A549 (cell line): Measurements from ENCODE around the gene PEX11B. TPM values are rescaled to one million over a fixed set of nuclear protein-coding genes. Genes with fewer than 3 reads are reported as not detected.
A peak's percentile ranks its signal among the peaks of the same experiment; 100 is the strongest.

Source experiments
- ATAC-seq, 2 experiments: fragments of 200-7000 bp in 1 of 2; fragments of >200 bp in 1 of 2; cut with Nextera tagmentation in 1 of 2; cut with Tn5 transposase in 1 of 2; 3 replicates each; pipeline versions ENCODE4 v1.8.0 to v1.9.1; 2018 to 2020; ENCODE audit warnings: mild to moderate bottlenecking in 1 of 2, moderate library complexity in 1 of 2
- CTCF ChIA-PET: fragments of 300-600 bp; sonication (Branson Sonifier 250); formaldehyde crosslinking; extraction: SDS; loops from one replicate; lab custom pipeline; 2021; ENCODE audit warnings: antibody characterized with exemption, inconsistent platforms; lab: Yijun Ruan, JAX
- POLR2A ChIA-PET: fragments of 350-600 bp; formaldehyde crosslinking; extraction: SDS; loops from one replicate; lab custom pipeline; 2021; ENCODE audit warnings: antibody characterized with exemption, inconsistent platforms; lab: Yijun Ruan, JAX
- DNase-seq, 2 experiments: peaks; one replicate each; pipeline versions ENCODE4 v3.0.0 to v3.0.0-alpha.2; 2011 to 2016; ENCODE audit warnings: low read depth in 1 of 2, low spot score in 1 of 2
- FAIRE-seq: peaks from 2 replicates; lab custom pipeline; 2011; peaks lifted over from hg19 to GRCh38; lab: Jason Lieb, UNC
- H3K27ac ChIP-seq, 2 experiments: fragments of >200 bp; sonication (Bioruptor Twin); formaldehyde crosslinking; 3 replicates each; pipeline ENCODE4 v1.5.1; 2016 to 2017
- H3K4me1 ChIP-seq: fragments of >200 bp; sonication (Bioruptor Twin); formaldehyde crosslinking; 3 replicates; pipeline ENCODE4 v1.6.1; 2016
- H3K4me2 ChIP-seq: fragments of >200 bp; sonication (Bioruptor Twin); formaldehyde crosslinking; 3 replicates; pipeline ENCODE4 v1.6.1; 2016
- H3K4me3 ChIP-seq: fragments of >200 bp; sonication (Bioruptor Twin); formaldehyde crosslinking; 3 replicates; pipeline ENCODE4 v1.5.1; 2016
- H3K9me3 ChIP-seq: fragments of >200 bp; sonication (Bioruptor Twin); formaldehyde crosslinking; 3 replicates; pipeline ENCODE4 v1.6.1; 2016
- BHLHE40 ChIP-seq: IDR thresholded peaks from 2 replicates; pipeline ENCODE4 v1.6.1; 2012; ENCODE audit warnings: low read depth, low read length, inconsistent platforms
- CBX8 ChIP-seq: fragments of 200-600 bp; sonication (generic); IDR thresholded peaks from 2 replicates; pipeline ENCODE4 v1.6.1; 2016
- ELK1 ChIP-seq: fragments of 150-350 bp; IDR thresholded peaks from 2 replicates; pipeline ENCODE4 v1.6.1; 2014; ENCODE audit warnings: low read depth, mild to moderate bottlenecking, low read length
- FOXS1 ChIP-seq: fragments of 250-450 bp; sonication (Bioruptor Pico); IDR thresholded peaks from 2 replicates; pipeline ENCODE4 v1.5.0; 2020; ENCODE audit warnings: mild to moderate bottlenecking, moderate library complexity
- HES2 ChIP-seq: fragments of >200 bp; sonication (Bioruptor Twin); formaldehyde crosslinking; IDR thresholded peaks from 2 replicates; pipeline ENCODE4 v1.6.1; 2016
- HEYL ChIP-seq: fragments of 250-450 bp; sonication (Bioruptor Pico); IDR thresholded peaks from 2 replicates; pipeline ENCODE4 v1.8.0; 2021; ENCODE audit warnings: mild to moderate bottlenecking, moderate library complexity
- HOXB13 ChIP-seq: fragments of 250-450 bp; sonication (Bioruptor Pico); IDR thresholded peaks from 2 replicates; pipeline ENCODE4 v1.5.0; 2020; ENCODE audit warnings: low read depth, mild to moderate bottlenecking, moderate library complexity
- JUN ChIP-seq, 2 experiments: fragments of >200 bp; sonication (Bioruptor Twin); formaldehyde crosslinking; IDR thresholded peaks; 2 replicates in 1 of 2; 3 replicates in 1 of 2; pipeline ENCODE4 v1.6.1; 2016 to 2017
- JUNB ChIP-seq: fragments of >200 bp; sonication (Bioruptor Twin); formaldehyde crosslinking; IDR thresholded peaks from 2 replicates; pipeline ENCODE4 v1.6.1; 2016
- NFE2L2 ChIP-seq: fragments of 150-350 bp; conservative IDR thresholded peaks from 2 replicates; pipeline ENCODE4 v1.6.1; 2014; ENCODE audit warnings: low read length
- NPAS2 ChIP-seq: fragments of 250-450 bp; sonication (Bioruptor Pico); IDR thresholded peaks from 2 replicates; pipeline ENCODE4 v1.8.0; 2022; ENCODE audit warnings: mild to moderate bottlenecking, moderate library complexity, borderline replicate concordance
- NR3C1 ChIP-seq: fragments of >200 bp; sonication (Bioruptor Twin); formaldehyde crosslinking; IDR thresholded peaks from 3 replicates; pipeline ENCODE4 v1.6.1; 2017
- PBX3 ChIP-seq: IDR thresholded peaks from 2 replicates; pipeline ENCODE4 v1.6.1; 2012
- POLR2A ChIP-seq: IDR thresholded peaks from 2 replicates; pipeline ENCODE4 v1.6.1; 2012; ENCODE audit warnings: mild to moderate bottlenecking, low read length
- RFX5 ChIP-seq: fragments of 450-650 bp; IDR thresholded peaks from 2 replicates; pipeline ENCODE4 v1.7.1; 2014; ENCODE audit warnings: antibody characterized with exemption, mild to moderate bottlenecking, moderate library complexity
- TFCP2L1 ChIP-seq: fragments of 250-450 bp; sonication (Bioruptor Pico); IDR thresholded peaks from 2 replicates; pipeline ENCODE4 v1.5.0; 2021; ENCODE audit warnings: mild to moderate bottlenecking
- ZC3H11A ChIP-seq: fragments of 450-650 bp; IDR thresholded peaks from 2 replicates; pipeline ENCODE4 v1.6.1; 2014; ENCODE audit warnings: antibody characterized with exemption, mild to moderate bottlenecking
- ZFP36 ChIP-seq: fragments of 450-650 bp; IDR thresholded peaks from 2 replicates; pipeline ENCODE4 v1.6.1; 2014; ENCODE audit warnings: borderline replicate concordance; ENCODE audit not compliant: partially characterized antibody
- ZNF302 ChIP-seq: fragments of 250-450 bp; sonication (Bioruptor Pico); IDR thresholded peaks from 2 replicates; pipeline ENCODE4 v1.9.0; 2021; ENCODE audit warnings: inconsistent platforms, mild to moderate bottlenecking, moderate library complexity
- ZSCAN20 ChIP-seq: fragments of 250-450 bp; sonication (Bioruptor Pico); IDR thresholded peaks from 2 replicates; pipeline ENCODE4 v1.8.0; 2022; ENCODE audit warnings: mild to moderate bottlenecking, moderate library complexity
- WGBS: methylation state at CpG from one replicate; pipeline ENCODE4 v1.1.6; 2017; ENCODE audit errors: missing lambda C conversion rate; 5-methylcytosine and 5-hydroxymethylcytosine counted together
- polyA plus RNA-seq, 4 experiments: library from polyadenylated mRNA; depleted of rRNA in 3 of 4; stranded (reverse); fragments of >200 nt; fragmentation: RNase III in 1 of 4; extraction: RNeasy Plus Mini Kit Qiagen cat#74134 plus additional on column Dnase treatment in 1 of 4; gene quantifications; 2 replicates in 3 of 4; 3 replicates in 1 of 4; pipeline ENCODE4 v1.2.3, GENCODE V29; 2011 to 2017
- TF ChIP-seq, protein P1 (sequence below): fragments of >200 bp; sonication (Bioruptor Twin); formaldehyde crosslinking; IDR thresholded peaks from 3 replicates; pipeline ENCODE4 v1.6.1; 2016
- TF ChIP-seq, protein P2 (sequence below): fragments of 250-450 bp; sonication (Bioruptor Pico); IDR thresholded peaks from 2 replicates; pipeline ENCODE4 v1.5.0; 2020; ENCODE audit warnings: low read depth, mild to moderate bottlenecking, moderate library complexity
- TF ChIP-seq, protein P3 (sequence below): fragments of 250-450 bp; sonication (Bioruptor Pico); IDR thresholded peaks from 2 replicates; pipeline ENCODE4 v1.5.0; 2021; ENCODE audit warnings: mild to moderate bottlenecking, moderate library complexity, borderline replicate concordance
- TF ChIP-seq, protein P4 (sequence below): IDR thresholded peaks from 2 replicates; pipeline ENCODE4 v1.6.1; 2012

The PEX11B gene
- polyA plus RNA-seq, 2 of the 4 experiments (the other 2 are of a cell fraction): 13.9 to 40.6 TPM

GRCh38 chr1:145955436-145955835 lies 36.9 kb upstream of the PEX11B start:
- no peak overlapping the region for H3K4me3 ChIP-seq
- WGBS: 68% methylated on average over 2 of the region's 2 CpGs
- peak overlapping the region; percentile 95; the same call in 2 of the 3 replicates for H3K4me2 ChIP-seq
- CTCF ChIA-PET: interaction anchor here (0.5 to 4.1 kb wide), 6 partner anchors 11 to 97 kb away, joined by 3 to 17 read pairs (median 6); partner anchors contain the start of genes ITGA10 and PIAS3
- FAIRE-seq: no peak
- TF ChIP-seq HES2 (no peak), ZSCAN20 (CRISPR knock-in tag) (no peak), POLR2A (no peak), ZNF302 (CRISPR knock-in tag) (no peak), NPAS2 (CRISPR knock-in tag) (no peak), ZC3H11A (no peak), FOXS1 (CRISPR knock-in tag) (no peak), NR3C1 (no peak), JUN (IDR thresholded peaks at IDR 0.05) (no peak), JUNB (no peak)
- TF ChIP-seq, protein P1, sequence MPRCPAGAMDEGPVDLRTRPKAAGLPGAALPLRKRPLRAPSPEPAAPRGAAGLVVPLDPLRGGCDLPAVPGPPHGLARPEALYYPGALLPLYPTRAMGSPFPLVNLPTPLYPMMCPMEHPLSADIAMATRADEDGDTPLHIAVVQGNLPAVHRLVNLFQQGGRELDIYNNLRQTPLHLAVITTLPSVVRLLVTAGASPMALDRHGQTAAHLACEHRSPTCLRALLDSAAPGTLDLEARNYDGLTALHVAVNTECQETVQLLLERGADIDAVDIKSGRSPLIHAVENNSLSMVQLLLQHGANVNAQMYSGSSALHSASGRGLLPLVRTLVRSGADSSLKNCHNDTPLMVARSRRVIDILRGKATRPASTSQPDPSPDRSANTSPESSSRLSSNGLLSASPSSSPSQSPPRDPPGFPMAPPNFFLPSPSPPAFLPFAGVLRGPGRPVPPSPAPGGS: no peak
- TF ChIP-seq, protein P2, sequence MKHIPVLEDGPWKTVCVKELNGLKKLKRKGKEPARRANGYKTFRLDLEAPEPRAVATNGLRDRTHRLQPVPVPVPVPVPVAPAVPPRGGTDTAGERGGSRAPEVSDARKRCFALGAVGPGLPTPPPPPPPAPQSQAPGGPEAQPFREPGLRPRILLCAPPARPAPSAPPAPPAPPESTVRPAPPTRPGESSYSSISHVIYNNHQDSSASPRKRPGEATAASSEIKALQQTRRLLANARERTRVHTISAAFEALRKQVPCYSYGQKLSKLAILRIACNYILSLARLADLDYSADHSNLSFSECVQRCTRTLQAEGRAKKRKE: no peak
- TF ChIP-seq, all 56 proteins: peak for 0
- POLR2A ChIA-PET: interaction anchor here (1.4 kb wide), 1 partner anchor 28 kb away, joined by 10 read pairs; the partner anchor contains the start of gene RBM8A
- no peaks in the 10 kb centered on the region for H3K9me3 ChIP-seq
- ATAC-seq (no peak), DNase-seq (no peak)
- H3K27ac ChIP-seq: no peak overlapping the region
- peaks cover 26% of the 10 kb centered on the region for H3K4me1 ChIP-seq

DNA sequence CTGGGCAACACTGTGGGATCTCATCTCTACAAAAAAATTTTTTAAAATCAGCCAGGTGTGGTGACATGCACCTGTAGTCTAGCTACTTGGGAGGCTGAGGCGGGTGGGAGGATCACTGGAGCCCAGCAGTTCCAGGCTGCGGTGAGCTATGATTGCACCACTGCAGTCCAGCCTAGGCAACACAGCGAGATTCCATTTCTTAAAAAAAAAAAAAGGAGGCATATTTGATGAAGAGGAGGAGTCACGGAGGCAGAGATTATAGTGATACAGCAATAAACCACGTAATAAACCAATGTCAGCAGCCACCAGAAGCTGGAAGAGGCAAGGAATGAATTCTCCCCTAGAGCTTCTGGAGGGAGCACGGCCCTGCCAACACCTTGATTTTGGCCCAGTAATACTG lies 35.3 kb upstream of the PEX11B start:
- H3K4me1 ChIP-seq: peaks cover 21% of the 10 kb centered on the region
- no peak for FAIRE-seq
- H3K4me3 ChIP-seq: no peak overlapping the region
- DNase-seq: no peak
- WGBS: 84% methylated on average over 6 of the region's 6 CpGs
- TF ChIP-seq BHLHE40: no peak
- TF ChIP-seq ELK1: no peak
- TF ChIP-seq HEYL: no peak
- no peak for TF ChIP-seq NFE2L2
- TF ChIP-seq, protein P3, sequence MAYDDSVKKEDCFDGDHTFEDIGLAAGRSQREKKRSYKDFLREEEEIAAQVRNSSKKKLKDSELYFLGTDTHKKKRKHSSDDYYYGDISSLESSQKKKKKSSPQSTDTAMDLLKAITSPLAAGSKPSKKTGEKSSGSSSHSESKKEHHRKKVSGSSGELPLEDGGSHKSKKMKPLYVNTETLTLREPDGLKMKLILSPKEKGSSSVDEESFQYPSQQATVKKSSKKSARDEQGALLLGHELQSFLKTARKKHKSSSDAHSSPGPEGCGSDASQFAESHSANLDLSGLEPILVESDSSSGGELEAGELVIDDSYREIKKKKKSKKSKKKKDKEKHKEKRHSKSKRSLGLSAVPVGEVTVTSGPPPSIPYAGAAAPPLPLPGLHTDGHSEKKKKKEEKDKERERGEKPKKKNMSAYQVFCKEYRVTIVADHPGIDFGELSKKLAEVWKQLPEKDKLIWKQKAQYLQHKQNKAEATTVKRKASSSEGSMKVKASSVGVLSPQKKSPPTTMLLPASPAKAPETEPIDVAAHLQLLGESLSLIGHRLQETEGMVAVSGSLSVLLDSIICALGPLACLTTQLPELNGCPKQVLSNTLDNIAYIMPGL: no peak
- TF ChIP-seq JUN (IDR thresholded peaks at IDR 0.05): no peak
- no peak for TF ChIP-seq ZFP36
- TF ChIP-seq CBX8: no peak
- TF ChIP-seq HOXB13: no peak
- TF ChIP-seq PBX3: no peak
- no peak for TF ChIP-seq TFCP2L1 (CRISPR knock-in tag)
- TF ChIP-seq, protein P4, sequence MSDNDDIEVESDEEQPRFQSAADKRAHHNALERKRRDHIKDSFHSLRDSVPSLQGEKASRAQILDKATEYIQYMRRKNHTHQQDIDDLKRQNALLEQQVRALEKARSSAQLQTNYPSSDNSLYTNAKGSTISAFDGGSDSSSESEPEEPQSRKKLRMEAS: no peak
- TF ChIP-seq RFX5: no peak
- ATAC-seq: no peak
- no peak overlapping the region for H3K27ac ChIP-seq
- H3K4me2 ChIP-seq: no peak overlapping the region
- no peaks in the 10 kb centered on the region for H3K9me3 ChIP-seq
- ChIA-PET CTCF (interaction anchor here (0.5 to 2.9 kb wide), 8 partner anchors 9 to 108 kb away, joined by 3 to 11 read pairs (median 4); partner anchors contain the start of genes NUDT17 and PIAS3), POLR2A (interaction anchor here (1.4 kb wide), 1 partner anchor 26 kb away, joined by 10 read pairs; the partner anchor contains the start of gene RBM8A)
